Measurements from ENCODE around the gene SMYD3. TPM values are rescaled to one million over a fixed set of nuclear protein-coding genes. Genes with fewer than 3 reads are reported as not detected.

The SMYD3 gene
- total RNA-seq, 3 donors from 2014 or later = 16.8 to 28.8 (median 19.5) TPM

- intact Hi-C loops (cut with DNase I; ENCODE audit: low total_unique reads) = no loop called here
- TF ChIP-seq CTCF (IDR thresholded peaks at IDR 0.05) (no peak), POLR2AphosphoS5 (IDR thresholded peaks at IDR 0.05) (no peak), POLR2A (IDR thresholded peaks at IDR 0.05) (no peak)
- no peak for DNase-seq (ENCODE audit: low spot score in 2 of 2)
- no peak overlapping the region for H3K27ac ChIP-seq
- no peaks in the 10 kb centered on the region for H3K36me3 ChIP-seq
- H3K27me3 ChIP-seq = no peaks in the 10 kb centered on the region
- H3K4me1 ChIP-seq = no peaks in the 10 kb centered on the region
- H3K9me3 ChIP-seq = no peaks in the 10 kb centered on the region
- no peak overlapping the region for H3K4me3 ChIP-seq
Observed at GRCh38 chr1:246428542-246429308, 78.4 kb downstream of the SMYD3 start.

GRCh38 chr1:246427611-246428010, 79.5 kb downstream of the SMYD3 start:
- no peak overlapping the region for H3K27ac ChIP-seq

GRCh38 chr1:246425895-246426294, 81.2 kb downstream of the SMYD3 start:
- DNase-seq (ENCODE audit: low spot score in 2 of 2) = no peak
- no peaks in the 10 kb centered on the region for H3K27me3 ChIP-seq
- no peak overlapping the region for H3K27ac ChIP-seq
- no peak overlapping the region for H3K4me3 ChIP-seq
- intact Hi-C loops (cut with DNase I; ENCODE audit: low total_unique reads) = no loop called here
- no peaks in the 10 kb centered on the region for H3K36me3 ChIP-seq
- no peak for TF ChIP-seq POLR2AphosphoS5 (IDR thresholded peaks at IDR 0.05)
- no peak for TF ChIP-seq CTCF (IDR thresholded peaks at IDR 0.05)
- TF ChIP-seq POLR2A (IDR thresholded peaks at IDR 0.05) = no peak
- no peaks in the 10 kb centered on the region for H3K9me3 ChIP-seq
- no peaks in the 10 kb centered on the region for H3K4me1 ChIP-seq

More at GRCh38 chr1:246427611-246428010, 79.5 kb downstream of the SMYD3 start:
- no peak for DNase-seq (ENCODE audit: low spot score in 2 of 2)
- no peaks in the 10 kb centered on the region for H3K36me3 ChIP-seq
- H3K27me3 ChIP-seq = no peaks in the 10 kb centered on the region
- TF ChIP-seq POLR2AphosphoS5 (IDR thresholded peaks at IDR 0.05) (no peak), CTCF (IDR thresholded peaks at IDR 0.05) (no peak), POLR2A (IDR thresholded peaks at IDR 0.05) (no peak)
- no peak overlapping the region for H3K4me3 ChIP-seq
- H3K4me1 ChIP-seq = no peaks in the 10 kb centered on the region
- intact Hi-C loops (cut with DNase I; ENCODE audit: low total_unique reads) = no loop called here
- H3K9me3 ChIP-seq = no peaks in the 10 kb centered on the region

- H3K9me3 ChIP-seq = no peaks in the 10 kb centered on the region
- no peak for DNase-seq (ENCODE audit: low spot score in 2 of 2)
- no peaks in the 10 kb centered on the region for H3K27me3 ChIP-seq
- intact Hi-C loops (cut with DNase I; ENCODE audit: low total_unique reads) = no loop called here
- H3K36me3 ChIP-seq = no peaks in the 10 kb centered on the region
- no peaks in the 10 kb centered on the region for H3K4me1 ChIP-seq
- no peak overlapping the region for H3K27ac ChIP-seq
- TF ChIP-seq CTCF (IDR thresholded peaks at IDR 0.05) (no peak), POLR2A (IDR thresholded peaks at IDR 0.05) (no peak), POLR2AphosphoS5 (IDR thresholded peaks at IDR 0.05) (no peak)
- no peak overlapping the region for H3K4me3 ChIP-seq
Observed at GRCh38 chr1:246425139-246425794, 81.8 kb downstream of the SMYD3 start.

GRCh38 chr1:246420300-246420699, 86.8 kb downstream of the SMYD3 start:
- Histone ChIP-seq H3K4me1 (no peaks in the 10 kb centered on the region), H3K36me3 (no peaks in the 10 kb centered on the region), H3K27ac (no peak overlapping the region), H3K9me3 (no peaks in the 10 kb centered on the region), H3K4me3 (no peak overlapping the region), H3K27me3 (no peaks in the 10 kb centered on the region)
- no peak for DNase-seq (ENCODE audit: low spot score in 2 of 2)
- intact Hi-C loops (cut with DNase I; ENCODE audit: low total_unique reads) = no loop called here
- TF ChIP-seq POLR2A (IDR thresholded peaks at IDR 0.05) = no peak
- TF ChIP-seq POLR2AphosphoS5 (IDR thresholded peaks at IDR 0.05) = no peak
- TF ChIP-seq CTCF (IDR thresholded peaks at IDR 0.05) = no peak
